OCI-LY1 (cell line): ENCODE results near the gene MAP7.

Source experiments
- H2AFZ ChIP-seq: fragments of 200-600 bp; sonication (generic), shearing (Covaris generic); 2 replicates; pipeline ENCODE4 v1.6.0; 2014; ENCODE audit warnings: antibody characterized with exemption, mild to moderate bottlenecking, low read length
- H3F3A ChIP-seq: fragments of 200-600 bp; sonication (generic), shearing (Covaris generic); 2 replicates; pipeline ENCODE4 v1.6.0; 2014; ENCODE audit warnings: mild to moderate bottlenecking, antibody characterized with exemption, low read length, moderate library complexity; ENCODE audit not compliant: insufficient read depth
- H3K27ac ChIP-seq: fragments of 200-600 bp; sonication (generic); 2 replicates; pipeline ENCODE4 v1.5.1; 2014; ENCODE audit warnings: low read length, mixed run types, mild to moderate bottlenecking, low read depth; ENCODE audit not compliant: poor library complexity, severe bottlenecking
- H3K27me3 ChIP-seq: fragments of 200-600 bp; sonication (generic); 2 replicates; pipeline ENCODE4 v1.6.0; 2014; ENCODE audit warnings: antibody characterized with exemption, mild to moderate bottlenecking, low read length, moderate library complexity; ENCODE audit not compliant: insufficient read depth
- H3K36me3 ChIP-seq: fragments of 200-600 bp; sonication (generic); 2 replicates; pipeline ENCODE4 v1.6.1; 2014; ENCODE audit warnings: mild to moderate bottlenecking, antibody characterized with exemption, low read length, moderate library complexity, mixed read lengths; ENCODE audit not compliant: insufficient read depth
- H3K4me1 ChIP-seq: fragments of 200-600 bp; sonication (generic); 2 replicates; pipeline ENCODE4 v1.5.1; 2014; ENCODE audit warnings: mild to moderate bottlenecking, low read length, moderate library complexity; ENCODE audit not compliant: insufficient read depth, severe bottlenecking
- H3K4me2 ChIP-seq: fragments of 200-600 bp; sonication (generic), shearing (Covaris generic); 2 replicates; pipeline ENCODE4 v1.6.1; 2014; ENCODE audit warnings: low read length
- H3K4me3 ChIP-seq: fragments of 200-600 bp; sonication (generic); 2 replicates; pipeline ENCODE4 v1.5.1; 2014; ENCODE audit warnings: low read length, low read depth, mild to moderate bottlenecking, mixed read lengths; ENCODE audit not compliant: poor library complexity, severe bottlenecking
- H3K79me2 ChIP-seq: fragments of 200-600 bp; shearing (Covaris generic); 2 replicates; pipeline ENCODE4 v1.6.1; 2016; ENCODE audit warnings: mixed run types, low read length, mixed read lengths; ENCODE audit not compliant: insufficient read depth
- H3K9ac ChIP-seq: fragments of 200-600 bp; sonication (generic), shearing (Covaris generic); 2 replicates; pipeline ENCODE4 v1.6.1; 2014; ENCODE audit warnings: mild to moderate bottlenecking, low read length, mixed read lengths
- H3K9me2 ChIP-seq: fragments of 200-600 bp; sonication (generic), shearing (Covaris generic); 2 replicates; pipeline ENCODE4 v1.6.1; 2014; ENCODE audit warnings: low read depth, mild to moderate bottlenecking, low read length, mixed read lengths
- H3K9me3 ChIP-seq: fragments of 200-600 bp; shearing (Covaris generic); 2 replicates; pipeline ENCODE4 v1.6.1; 2014; ENCODE audit warnings: low read length, mixed read lengths
- H4K20me1 ChIP-seq: fragments of 200-600 bp; sonication (generic), shearing (Covaris generic); 2 replicates; pipeline ENCODE4 v1.6.0; 2016; ENCODE audit warnings: mild to moderate bottlenecking, low read length; ENCODE audit not compliant: insufficient read depth
- CTCF ChIP-seq: fragments of 200-600 bp; sonication (generic), shearing (Covaris generic); IDR thresholded peaks from 2 replicates; pipeline ENCODE4 v1.5.1; 2017; ENCODE audit warnings: mild to moderate bottlenecking, antibody characterized with exemption, low read length, moderate library complexity, mixed read lengths
- EZH2 ChIP-seq: fragments of 200-600 bp; sonication (generic), shearing (Covaris generic); IDR thresholded peaks from 2 replicates; pipeline ENCODE4 v1.8.0; 2017; ENCODE audit warnings: borderline replicate concordance, mixed run types, mild to moderate bottlenecking, antibody characterized with exemption, low read length, moderate library complexity, mixed read lengths

The MAP7 gene

GRCh38 chr6:136564180-136564579 is 14.0 kb upstream of the MAP7 start:
- Histone ChIP-seq H3K79me2 (no peaks in the 10 kb centered on the region), H3K9me2 (no peaks in the 10 kb centered on the region), H2AFZ (no peak overlapping the region), H3K9ac (no peak overlapping the region), H3K36me3 (peaks cover 18% of the 10 kb centered on the region; the same call in 1 of the 2 replicates), H3K4me1 (no peaks in the 10 kb centered on the region), H4K20me1 (no peaks in the 10 kb centered on the region), H3K9me3 (no peaks in the 10 kb centered on the region), H3F3A (no peaks in the 10 kb centered on the region), H3K4me3 (no peak overlapping the region), H3K27ac (no peak overlapping the region), H3K4me2 (no peak overlapping the region), H3K27me3 (no peaks in the 10 kb centered on the region)
- TF ChIP-seq EZH2 (no peak), CTCF (no peak)

GRCh38 chr6:136563386-136564152 is 13.3 kb upstream of the MAP7 start:
- no peaks in the 10 kb centered on the region for H3K27me3 ChIP-seq
- H3K4me1 ChIP-seq: no peaks in the 10 kb centered on the region
- no peak overlapping the region for H2AFZ ChIP-seq
- H3K27ac ChIP-seq: no peak overlapping the region
- no peak overlapping the region for H3K9ac ChIP-seq
- H4K20me1 ChIP-seq: no peaks in the 10 kb centered on the region
- H3K4me2 ChIP-seq: no peak overlapping the region
- TF ChIP-seq EZH2 (no peak), CTCF (no peak)
- H3K4me3 ChIP-seq: no peak overlapping the region
- H3K79me2 ChIP-seq: no peaks in the 10 kb centered on the region
- H3K36me3 ChIP-seq: peaks cover 18% of the 10 kb centered on the region; the same call in 1 of the 2 replicates
- no peaks in the 10 kb centered on the region for H3K9me2 ChIP-seq
- no peaks in the 10 kb centered on the region for H3F3A ChIP-seq
- no peaks in the 10 kb centered on the region for H3K9me3 ChIP-seq

- H3F3A ChIP-seq: no peaks in the 10 kb centered on the region
These were observed 12.0 kb upstream of the MAP7 start for GRCh38 chr6:136562211-136562610.

More at GRCh38 chr6:136562211-136562610, 12.0 kb upstream of the MAP7 start:
- H2AFZ ChIP-seq: no peak overlapping the region
- H3K36me3 ChIP-seq: peaks cover 22% of the 10 kb centered on the region; the same call in 1 of the 2 replicates
- no peaks in the 10 kb centered on the region for H4K20me1 ChIP-seq
- H3K4me3 ChIP-seq: no peak overlapping the region
- no peak for TF ChIP-seq CTCF
- no peak for TF ChIP-seq EZH2
- no peak overlapping the region for H3K4me2 ChIP-seq
- H3K9me3 ChIP-seq: no peaks in the 10 kb centered on the region
- no peaks in the 10 kb centered on the region for H3K27me3 ChIP-seq
- H3K79me2 ChIP-seq: no peaks in the 10 kb centered on the region
- H3K9ac ChIP-seq: no peak overlapping the region
- no peaks in the 10 kb centered on the region for H3K9me2 ChIP-seq
- H3K4me1 ChIP-seq: no peaks in the 10 kb centered on the region
- no peak overlapping the region for H3K27ac ChIP-seq
